GM23338 (cell line): Measurements from ENCODE around the gene MAP1S. TPM values are rescaled to one million over a fixed set of nuclear protein-coding genes. Genes with fewer than 3 reads are reported as not detected.
A peak's percentile ranks its signal among the peaks of the same experiment; 100 is the strongest.

Experiments used
- ATAC-seq: fragments of 200-7000 bp; cut with Tn5 transposase; 3 replicates; pipeline ENCODE4 v1.9.1; 2020
- DNase-seq: peaks from one replicate; pipeline ENCODE4 v3.0.0-alpha.2; 2015; ENCODE audit warnings: low spot score
- H2AFZ ChIP-seq: fragments of 200-600 bp; sonication (generic); 2 replicates; pipeline ENCODE4 v1.8.0; 2016; ENCODE audit warnings: antibody characterized with exemption, mild to moderate bottlenecking, moderate library complexity
- H3F3A ChIP-seq: fragments of 200-600 bp; sonication (generic); replicated peaks from 2 replicates; pipeline ENCODE4 v1.8.0; 2017; ENCODE audit warnings: antibody characterized with exemption, mixed run types, low read depth
- H3K27ac ChIP-seq: fragments of 200-600 bp; sonication (generic); 2 replicates; pipeline ENCODE4 v1.6.1; 2016; ENCODE audit warnings: low read depth
- H3K27me3 ChIP-seq: fragments of 200-600 bp; sonication (generic); 2 replicates; pipeline ENCODE4 v1.8.0; 2016; ENCODE audit warnings: mild to moderate bottlenecking, mixed run types, moderate library complexity; ENCODE audit not compliant: insufficient read depth
- H3K36me3 ChIP-seq: fragments of 200-600 bp; sonication (generic); 2 replicates; pipeline ENCODE4 v1.8.0; 2016; ENCODE audit warnings: mild to moderate bottlenecking; ENCODE audit not compliant: insufficient read depth
- H3K4me1 ChIP-seq: fragments of 200-600 bp; sonication (generic); 2 replicates; pipeline ENCODE4 v1.8.0; 2016; ENCODE audit warnings: mild to moderate bottlenecking, moderate library complexity; ENCODE audit not compliant: insufficient read depth
- H3K4me2 ChIP-seq: fragments of 200-600 bp; sonication (generic); 2 replicates; pipeline ENCODE4 v1.7.1; 2017; ENCODE audit warnings: mixed run types
- H3K4me3 ChIP-seq: fragments of 200-600 bp; sonication (generic); 2 replicates; pipeline ENCODE4 v1.6.1; 2016; ENCODE audit warnings: mixed run types
- H3K79me2 ChIP-seq: fragments of 200-600 bp; sonication (generic); replicated peaks from 2 replicates; pipeline ENCODE4 v1.8.0; 2017; ENCODE audit warnings: mild to moderate bottlenecking; ENCODE audit not compliant: insufficient read depth
- H3K9me2 ChIP-seq: fragments of 200-600 bp; sonication (generic); 2 replicates; pipeline ENCODE4 v1.8.0; 2017; ENCODE audit not compliant: insufficient read depth
- H4K20me1 ChIP-seq: fragments of 200-600 bp; sonication (generic); replicated peaks from 2 replicates; pipeline ENCODE4 v1.8.0; 2017; ENCODE audit warnings: mild to moderate bottlenecking; ENCODE audit not compliant: insufficient read depth
- H3K27ac Mint-ChIP-seq: 2 replicates; pipeline ENCODE4 v1.8.0; 2020; ENCODE audit warnings: inconsistent platforms, mild to moderate bottlenecking, moderate library complexity, mixed read lengths
- H3K27me3 Mint-ChIP-seq: 3 replicates; pipeline ENCODE4 v1.8.0; 2022; ENCODE audit warnings: low read depth, mild to moderate bottlenecking, moderate library complexity, mixed read lengths, inconsistent platforms; ENCODE audit not compliant: insufficient read depth, poor library complexity
- H3K36me3 Mint-ChIP-seq: 3 replicates; pipeline ENCODE4 v1.8.0; 2021; ENCODE audit warnings: low read depth, mild to moderate bottlenecking, inconsistent platforms, moderate library complexity, mixed read lengths
- H3K4me1 Mint-ChIP-seq: 3 replicates; pipeline ENCODE4 v1.8.0; 2020; ENCODE audit warnings: mild to moderate bottlenecking, inconsistent platforms, mixed read lengths
- H3K4me3 Mint-ChIP-seq: 3 replicates; pipeline ENCODE4 v1.8.0; 2021; ENCODE audit warnings: moderate library complexity, mild to moderate bottlenecking, inconsistent platforms, mixed read lengths
- H3K9me3 Mint-ChIP-seq: 3 replicates; pipeline ENCODE4 v1.8.0; 2020; ENCODE audit warnings: moderate library complexity, mild to moderate bottlenecking, inconsistent platforms, mixed read lengths
- POLR2AphosphoS5 ChIP-seq: IDR thresholded peaks from 2 replicates; pipeline ENCODE4 v1.6.1; 2016; ENCODE audit warnings: antibody characterized with exemption, low read depth
- STAT1 ChIP-seq: IDR thresholded peaks from one replicate; pipeline ENCODE4 v1.6.1; 2016; ENCODE audit warnings: antibody characterized with exemption; ENCODE audit not compliant: unreplicated experiment
- ZNF114 ChIP-seq: fragments of 250-450 bp; sonication (Bioruptor Pico); IDR thresholded peaks from 2 replicates; pipeline ENCODE4 v1.5.0; 2020; ENCODE audit warnings: mild to moderate bottlenecking, moderate library complexity
- polyA plus RNA-seq: library from polyadenylated mRNA; unstranded; fragments of >200 nt; fragmentation: Nextera tagmentation; extraction: Ambion mirVana; gene quantifications from 2 replicates; pipeline ENCODE4 v1.2.1, GENCODE V29; 2016
- total RNA-seq: library from RNA; depleted of rRNA; stranded (reverse); fragments of >200 nt; shearing (Covaris generic); gene quantifications from 2 replicates; pipeline ENCODE4 v1.2.3, GENCODE V29; 2014
- TF ChIP-seq, protein P1 (sequence below): IDR thresholded peaks from one replicate; pipeline ENCODE4 v1.6.1; 2018; ENCODE audit warnings: antibody characterized with exemption; ENCODE audit not compliant: unreplicated experiment
- TF ChIP-seq, protein P2 (sequence below): fragments of 250-450 bp; sonication (Bioruptor Pico); IDR thresholded peaks from 2 replicates; pipeline ENCODE4 v1.5.0; 2020; ENCODE audit warnings: mild to moderate bottlenecking, moderate library complexity
- TF ChIP-seq, protein P3 (sequence below), 2 experiments: fragments of 200-600 bp in 1 of 2; sonication (generic) in 1 of 2; conservative IDR thresholded peaks; 2 replicates each; pipeline versions ENCODE4 v1.5.1 to v1.6.1; 2016 to 2017; ENCODE audit warnings: antibody characterized with exemption in 2 of 2, low read depth in 2 of 2, mild to moderate bottlenecking in 2 of 2, moderate library complexity in 1 of 2

Gene MAP1S
- total and polyA plus RNA-seq, 2 experiments from 2014 or later, result 102 to 104 TPM

DNA sequence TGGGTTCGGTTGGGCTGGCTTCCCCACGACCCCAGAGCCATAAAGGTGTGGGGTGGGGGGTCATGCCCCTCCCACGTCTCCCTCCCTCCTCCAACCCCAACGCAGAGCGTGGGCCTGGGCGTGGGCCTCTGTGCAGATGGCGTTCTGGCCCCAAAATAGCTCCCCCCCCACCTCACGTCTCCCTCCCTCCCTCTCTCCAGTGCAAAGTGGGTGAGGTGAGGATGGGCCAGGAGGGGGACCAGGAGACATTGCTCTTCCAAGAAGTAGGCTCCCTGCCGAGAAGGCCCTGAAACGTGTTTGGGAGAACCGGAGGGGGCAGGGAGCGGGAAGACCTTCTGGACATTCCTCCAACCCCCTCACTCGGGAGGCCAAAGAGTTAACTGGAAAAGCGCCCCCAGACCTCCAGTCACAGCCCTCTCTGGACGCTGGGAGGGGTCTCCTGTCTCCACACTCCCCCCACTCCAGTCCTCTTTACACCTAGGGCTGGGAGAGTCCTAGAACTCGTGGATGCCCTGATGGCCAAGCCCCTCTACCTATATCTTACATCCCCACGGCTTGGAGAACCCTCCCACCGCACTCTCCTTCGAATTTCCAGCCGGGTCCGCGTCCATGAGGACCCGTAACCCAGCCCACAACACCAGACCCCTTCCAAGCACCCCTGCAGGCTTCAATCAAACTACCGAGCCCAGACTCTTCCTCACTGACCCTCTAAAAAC lies 32.0 kb upstream of the MAP1S start:
- H4K20me1 ChIP-seq, result peaks cover 9% of the 10 kb centered on the region; the same call in 1 of the 2 replicates
- Mint-ChIP-seq H3K4me1 (peaks cover 12% of the 10 kb centered on the region), H3K27me3 (peaks cover 14% of the 10 kb centered on the region), H3K9me3 (peaks cover 2% of the 10 kb centered on the region; the same call in 1 of the 3 replicates), H3K36me3 (peaks cover 18% of the 10 kb centered on the region), H3K27ac (peak overlapping the region; percentile 97), H3K4me3 (peak overlapping the region; percentile 100)
- peaks cover 10% of the 10 kb centered on the region for H3K4me1 ChIP-seq
- DNase-seq (peak; percentile 85), ATAC-seq (peak; percentile 13)
- no peaks in the 10 kb centered on the region for H3K9me2 ChIP-seq
- peak overlapping the region; percentile 90 for H3K4me2 ChIP-seq
- TF ChIP-seq STAT1, result no peak
- TF ChIP-seq POLR2AphosphoS5, result no peak; the same call in 1 of the 2 replicates
- TF ChIP-seq, protein P1, sequence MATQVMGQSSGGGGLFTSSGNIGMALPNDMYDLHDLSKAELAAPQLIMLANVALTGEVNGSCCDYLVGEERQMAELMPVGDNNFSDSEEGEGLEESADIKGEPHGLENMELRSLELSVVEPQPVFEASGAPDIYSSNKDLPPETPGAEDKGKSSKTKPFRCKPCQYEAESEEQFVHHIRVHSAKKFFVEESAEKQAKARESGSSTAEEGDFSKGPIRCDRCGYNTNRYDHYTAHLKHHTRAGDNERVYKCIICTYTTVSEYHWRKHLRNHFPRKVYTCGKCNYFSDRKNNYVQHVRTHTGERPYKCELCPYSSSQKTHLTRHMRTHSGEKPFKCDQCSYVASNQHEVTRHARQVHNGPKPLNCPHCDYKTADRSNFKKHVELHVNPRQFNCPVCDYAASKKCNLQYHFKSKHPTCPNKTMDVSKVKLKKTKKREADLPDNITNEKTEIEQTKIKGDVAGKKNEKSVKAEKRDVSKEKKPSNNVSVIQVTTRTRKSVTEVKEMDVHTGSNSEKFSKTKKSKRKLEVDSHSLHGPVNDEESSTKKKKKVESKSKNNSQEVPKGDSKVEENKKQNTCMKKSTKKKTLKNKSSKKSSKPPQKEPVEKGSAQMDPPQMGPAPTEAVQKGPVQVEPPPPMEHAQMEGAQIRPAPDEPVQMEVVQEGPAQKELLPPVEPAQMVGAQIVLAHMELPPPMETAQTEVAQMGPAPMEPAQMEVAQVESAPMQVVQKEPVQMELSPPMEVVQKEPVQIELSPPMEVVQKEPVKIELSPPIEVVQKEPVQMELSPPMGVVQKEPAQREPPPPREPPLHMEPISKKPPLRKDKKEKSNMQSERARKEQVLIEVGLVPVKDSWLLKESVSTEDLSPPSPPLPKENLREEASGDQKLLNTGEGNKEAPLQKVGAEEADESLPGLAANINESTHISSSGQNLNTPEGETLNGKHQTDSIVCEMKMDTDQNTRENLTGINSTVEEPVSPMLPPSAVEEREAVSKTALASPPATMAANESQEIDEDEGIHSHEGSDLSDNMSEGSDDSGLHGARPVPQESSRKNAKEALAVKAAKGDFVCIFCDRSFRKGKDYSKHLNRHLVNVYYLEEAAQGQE, result peak; percentile 6
- TF ChIP-seq, protein P2, sequence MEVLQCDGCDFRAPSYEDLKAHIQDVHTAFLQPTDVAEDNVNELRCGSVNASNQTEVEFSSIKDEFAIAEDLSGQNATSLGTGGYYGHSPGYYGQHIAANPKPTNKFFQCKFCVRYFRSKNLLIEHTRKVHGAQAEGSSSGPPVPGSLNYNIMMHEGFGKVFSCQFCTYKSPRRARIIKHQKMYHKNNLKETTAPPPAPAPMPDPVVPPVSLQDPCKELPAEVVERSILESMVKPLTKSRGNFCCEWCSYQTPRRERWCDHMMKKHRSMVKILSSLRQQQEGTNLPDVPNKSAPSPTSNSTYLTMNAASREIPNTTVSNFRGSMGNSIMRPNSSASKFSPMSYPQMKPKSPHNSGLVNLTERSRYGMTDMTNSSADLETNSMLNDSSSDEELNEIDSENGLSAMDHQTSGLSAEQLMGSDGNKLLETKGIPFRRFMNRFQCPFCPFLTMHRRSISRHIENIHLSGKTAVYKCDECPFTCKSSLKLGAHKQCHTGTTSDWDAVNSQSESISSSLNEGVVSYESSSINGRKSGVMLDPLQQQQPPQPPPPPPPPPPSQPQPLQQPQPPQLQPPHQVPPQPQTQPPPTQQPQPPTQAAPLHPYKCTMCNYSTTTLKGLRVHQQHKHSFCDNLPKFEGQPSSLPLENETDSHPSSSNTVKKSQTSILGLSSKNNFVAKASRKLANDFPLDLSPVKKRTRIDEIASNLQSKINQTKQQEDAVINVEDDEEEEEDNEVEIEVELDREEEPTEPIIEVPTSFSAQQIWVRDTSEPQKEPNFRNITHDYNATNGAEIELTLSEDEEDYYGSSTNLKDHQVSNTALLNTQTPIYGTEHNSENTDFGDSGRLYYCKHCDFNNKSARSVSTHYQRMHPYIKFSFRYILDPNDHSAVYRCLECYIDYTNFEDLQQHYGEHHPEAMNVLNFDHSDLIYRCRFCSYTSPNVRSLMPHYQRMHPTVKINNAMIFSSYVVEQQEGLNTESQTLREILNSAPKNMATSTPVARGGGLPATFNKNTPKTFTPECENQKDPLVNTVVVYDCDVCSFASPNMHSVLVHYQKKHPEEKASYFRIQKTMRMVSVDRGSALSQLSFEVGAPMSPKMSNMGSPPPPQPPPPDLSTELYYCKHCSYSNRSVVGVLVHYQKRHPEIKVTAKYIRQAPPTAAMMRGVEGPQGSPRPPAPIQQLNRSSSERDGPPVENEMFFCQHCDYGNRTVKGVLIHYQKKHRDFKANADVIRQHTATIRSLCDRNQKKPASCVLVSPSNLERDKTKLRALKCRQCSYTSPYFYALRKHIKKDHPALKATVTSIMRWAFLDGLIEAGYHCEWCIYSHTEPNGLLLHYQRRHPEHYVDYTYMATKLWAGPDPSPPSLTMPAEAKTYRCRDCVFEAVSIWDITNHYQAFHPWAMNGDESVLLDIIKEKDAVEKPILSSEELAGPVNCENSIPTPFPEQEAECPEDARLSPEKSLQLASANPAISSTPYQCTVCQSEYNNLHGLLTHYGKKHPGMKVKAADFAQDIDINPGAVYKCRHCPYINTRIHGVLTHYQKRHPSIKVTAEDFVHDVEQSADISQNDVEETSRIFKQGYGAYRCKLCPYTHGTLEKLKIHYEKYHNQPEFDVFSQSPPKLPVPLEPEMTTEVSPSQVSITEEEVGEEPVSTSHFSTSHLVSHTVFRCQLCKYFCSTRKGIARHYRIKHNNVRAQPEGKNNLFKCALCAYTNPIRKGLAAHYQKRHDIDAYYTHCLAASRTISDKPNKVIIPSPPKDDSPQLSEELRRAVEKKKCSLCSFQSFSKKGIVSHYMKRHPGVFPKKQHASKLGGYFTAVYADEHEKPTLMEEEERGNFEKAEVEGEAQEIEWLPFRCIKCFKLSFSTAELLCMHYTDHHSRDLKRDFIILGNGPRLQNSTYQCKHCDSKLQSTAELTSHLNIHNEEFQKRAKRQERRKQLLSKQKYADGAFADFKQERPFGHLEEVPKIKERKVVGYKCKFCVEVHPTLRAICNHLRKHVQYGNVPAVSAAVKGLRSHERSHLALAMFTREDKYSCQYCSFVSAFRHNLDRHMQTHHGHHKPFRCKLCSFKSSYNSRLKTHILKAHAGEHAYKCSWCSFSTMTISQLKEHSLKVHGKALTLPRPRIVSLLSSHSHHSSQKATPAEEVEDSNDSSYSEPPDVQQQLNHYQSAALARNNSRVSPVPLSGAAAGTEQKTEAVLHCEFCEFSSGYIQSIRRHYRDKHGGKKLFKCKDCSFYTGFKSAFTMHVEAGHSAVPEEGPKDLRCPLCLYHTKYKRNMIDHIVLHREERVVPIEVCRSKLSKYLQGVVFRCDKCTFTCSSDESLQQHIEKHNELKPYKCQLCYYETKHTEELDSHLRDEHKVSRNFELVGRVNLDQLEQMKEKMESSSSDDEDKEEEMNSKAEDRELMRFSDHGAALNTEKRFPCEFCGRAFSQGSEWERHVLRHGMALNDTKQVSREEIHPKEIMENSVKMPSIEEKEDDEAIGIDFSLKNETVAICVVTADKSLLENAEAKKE (CRISPR knock-in tag), result no peak
- TF ChIP-seq ZNF114 (CRISPR knock-in tag), result no peak
- TF ChIP-seq, protein P3, sequence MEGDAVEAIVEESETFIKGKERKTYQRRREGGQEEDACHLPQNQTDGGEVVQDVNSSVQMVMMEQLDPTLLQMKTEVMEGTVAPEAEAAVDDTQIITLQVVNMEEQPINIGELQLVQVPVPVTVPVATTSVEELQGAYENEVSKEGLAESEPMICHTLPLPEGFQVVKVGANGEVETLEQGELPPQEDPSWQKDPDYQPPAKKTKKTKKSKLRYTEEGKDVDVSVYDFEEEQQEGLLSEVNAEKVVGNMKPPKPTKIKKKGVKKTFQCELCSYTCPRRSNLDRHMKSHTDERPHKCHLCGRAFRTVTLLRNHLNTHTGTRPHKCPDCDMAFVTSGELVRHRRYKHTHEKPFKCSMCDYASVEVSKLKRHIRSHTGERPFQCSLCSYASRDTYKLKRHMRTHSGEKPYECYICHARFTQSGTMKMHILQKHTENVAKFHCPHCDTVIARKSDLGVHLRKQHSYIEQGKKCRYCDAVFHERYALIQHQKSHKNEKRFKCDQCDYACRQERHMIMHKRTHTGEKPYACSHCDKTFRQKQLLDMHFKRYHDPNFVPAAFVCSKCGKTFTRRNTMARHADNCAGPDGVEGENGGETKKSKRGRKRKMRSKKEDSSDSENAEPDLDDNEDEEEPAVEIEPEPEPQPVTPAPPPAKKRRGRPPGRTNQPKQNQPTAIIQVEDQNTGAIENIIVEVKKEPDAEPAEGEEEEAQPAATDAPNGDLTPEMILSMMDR (conservative IDR thresholded peaks at IDR 0.05; ENCODE audit: low read depth in 2 of 2), result no peak
- peak overlapping the region; percentile 97 for H3K4me3 ChIP-seq
- peak overlapping the region; percentile 74 for H2AFZ ChIP-seq
- peaks cover 42% of the 10 kb centered on the region for H3K79me2 ChIP-seq
- H3K36me3 ChIP-seq, result no peaks in the 10 kb centered on the region
- peaks cover 12% of the 10 kb centered on the region; the same call in 1 of the 2 replicates for H3F3A ChIP-seq
- H3K27ac ChIP-seq, result peak overlapping the region; percentile 86
- no peaks in the 10 kb centered on the region for H3K27me3 ChIP-seq
